Measurements from ENCODE around the gene TMPRSS6.
A peak's percentile ranks its signal among the peaks of the same experiment; 100 is the strongest.

Gene TMPRSS6

GRCh38 chr22:37043828-37044538, 65.5 kb downstream of the TMPRSS6 start:
- Histone ChIP-seq H3K36me3 (ENCODE audit: control insufficient read depth in 1 of 2, insufficient read depth in 2 of 2, low read length in 2 of 2) (no peaks in the 10 kb centered on the region), H3K9me3 (ENCODE audit: control insufficient read depth in 1 of 2, low read length in 2 of 2) (no peaks in the 10 kb centered on the region), H3K27me3 (ENCODE audit: low read depth, low read length) (no peaks in the 10 kb centered on the region), H3K4me1 (ENCODE audit: control insufficient read depth in 1 of 2, insufficient read depth in 2 of 2, low read length in 2 of 2) (no peaks in the 10 kb centered on the region), H3K4me3 (ENCODE audit: low read depth in 1 of 2, low read length in 2 of 2) (no peak overlapping the region), H3K27ac (ENCODE audit: low read length) (peak overlapping the region; percentile 75)

- no peaks in the 10 kb centered on the region for H3K27me3 ChIP-seq (ENCODE audit: low read depth, low read length)
- no peak overlapping the region for H3K4me3 ChIP-seq (ENCODE audit: low read depth in 1 of 2, low read length in 2 of 2)
- peak overlapping the region; percentile 75 for H3K27ac ChIP-seq (ENCODE audit: low read length)
- H3K4me1 ChIP-seq (ENCODE audit: control insufficient read depth in 1 of 2, insufficient read depth in 2 of 2, low read length in 2 of 2), result no peaks in the 10 kb centered on the region
- no peaks in the 10 kb centered on the region for H3K36me3 ChIP-seq (ENCODE audit: control insufficient read depth in 1 of 2, insufficient read depth in 2 of 2, low read length in 2 of 2)
- H3K9me3 ChIP-seq (ENCODE audit: control insufficient read depth in 1 of 2, low read length in 2 of 2), result no peaks in the 10 kb centered on the region
Observed at GRCh38 chr22:37043209-37043827, 66.2 kb downstream of the TMPRSS6 start.

- Histone ChIP-seq H3K36me3 (ENCODE audit: control insufficient read depth in 1 of 2, insufficient read depth in 2 of 2, low read length in 2 of 2) (no peaks in the 10 kb centered on the region), H3K27ac (ENCODE audit: low read length) (no peak overlapping the region), H3K27me3 (ENCODE audit: low read depth, low read length) (no peaks in the 10 kb centered on the region), H3K9me3 (ENCODE audit: control insufficient read depth in 1 of 2, low read length in 2 of 2) (no peaks in the 10 kb centered on the region), H3K4me3 (ENCODE audit: low read depth in 1 of 2, low read length in 2 of 2) (no peak overlapping the region), H3K4me1 (ENCODE audit: control insufficient read depth in 1 of 2, insufficient read depth in 2 of 2, low read length in 2 of 2) (no peaks in the 10 kb centered on the region)
Observed at GRCh38 chr22:37039466-37039865, 70.0 kb downstream of the TMPRSS6 start.

- Histone ChIP-seq H3K4me3 (ENCODE audit: low read depth in 1 of 2, low read length in 2 of 2) (no peak overlapping the region), H3K27me3 (ENCODE audit: low read depth, low read length) (no peaks in the 10 kb centered on the region), H3K9me3 (ENCODE audit: control insufficient read depth in 1 of 2, low read length in 2 of 2) (no peaks in the 10 kb centered on the region), H3K4me1 (ENCODE audit: control insufficient read depth in 1 of 2, insufficient read depth in 2 of 2, low read length in 2 of 2) (no peaks in the 10 kb centered on the region), H3K27ac (ENCODE audit: low read length) (no peak overlapping the region), H3K36me3 (ENCODE audit: control insufficient read depth in 1 of 2, insufficient read depth in 2 of 2, low read length in 2 of 2) (no peaks in the 10 kb centered on the region)
Observed at GRCh38 chr22:37037669-37038068, 71.8 kb downstream of the TMPRSS6 start.

- Histone ChIP-seq H3K9me3 (ENCODE audit: control insufficient read depth in 1 of 2, low read length in 2 of 2) (no peaks in the 10 kb centered on the region), H3K4me1 (ENCODE audit: control insufficient read depth in 1 of 2, insufficient read depth in 2 of 2, low read length in 2 of 2) (no peaks in the 10 kb centered on the region), H3K27me3 (ENCODE audit: low read depth, low read length) (no peaks in the 10 kb centered on the region), H3K36me3 (ENCODE audit: control insufficient read depth in 1 of 2, insufficient read depth in 2 of 2, low read length in 2 of 2) (no peaks in the 10 kb centered on the region), H3K4me3 (ENCODE audit: low read depth in 1 of 2, low read length in 2 of 2) (no peak overlapping the region), H3K27ac (ENCODE audit: low read length) (no peak overlapping the region)
Observed at GRCh38 chr22:37036655-37037377, 72.7 kb downstream of the TMPRSS6 start.

- no peaks in the 10 kb centered on the region for H3K27me3 ChIP-seq (ENCODE audit: low read depth, low read length)
- H3K36me3 ChIP-seq (ENCODE audit: control insufficient read depth in 1 of 2, insufficient read depth in 2 of 2, low read length in 2 of 2), result peaks cover 9 to 20% of the 10 kb centered on the region in 2 donors
- H3K9me3 ChIP-seq (ENCODE audit: control insufficient read depth in 1 of 2, low read length in 2 of 2), result no peaks in the 10 kb centered on the region
- no peaks in the 10 kb centered on the region for H3K4me1 ChIP-seq (ENCODE audit: control insufficient read depth in 1 of 2, insufficient read depth in 2 of 2, low read length in 2 of 2)
- no peak overlapping the region for H3K4me3 ChIP-seq (ENCODE audit: low read depth in 1 of 2, low read length in 2 of 2)
- no peak overlapping the region for H3K27ac ChIP-seq (ENCODE audit: low read length)
Observed at GRCh38 chr22:37033605-37034430, 75.7 kb downstream of the TMPRSS6 start.

GRCh38 chr22:37032535-37033460, 76.7 kb downstream of the TMPRSS6 start:
- no peaks in the 10 kb centered on the region for H3K9me3 ChIP-seq (ENCODE audit: control insufficient read depth in 1 of 2, low read length in 2 of 2)
- no peaks in the 10 kb centered on the region for H3K27me3 ChIP-seq (ENCODE audit: low read depth, low read length)
- no peaks in the 10 kb centered on the region for H3K4me1 ChIP-seq (ENCODE audit: control insufficient read depth in 1 of 2, insufficient read depth in 2 of 2, low read length in 2 of 2)
- peaks cover 11 to 25% of the 10 kb centered on the region in 2 donors for H3K36me3 ChIP-seq (ENCODE audit: control insufficient read depth in 1 of 2, insufficient read depth in 2 of 2, low read length in 2 of 2)
- peak overlapping the region; percentile 80 for H3K27ac ChIP-seq (ENCODE audit: low read length)
- H3K4me3 ChIP-seq (ENCODE audit: low read depth in 1 of 2, low read length in 2 of 2), result no peak overlapping the region

GRCh38 chr22:37032134-37032534, 77.4 kb downstream of the TMPRSS6 start:
- H3K27me3 ChIP-seq (ENCODE audit: low read depth, low read length), result no peaks in the 10 kb centered on the region
- no peaks in the 10 kb centered on the region for H3K4me1 ChIP-seq (ENCODE audit: control insufficient read depth in 1 of 2, insufficient read depth in 2 of 2, low read length in 2 of 2)
- H3K9me3 ChIP-seq (ENCODE audit: control insufficient read depth in 1 of 2, low read length in 2 of 2), result no peaks in the 10 kb centered on the region
- peak overlapping the region; percentile 80 for H3K27ac ChIP-seq (ENCODE audit: low read length)
- peaks cover 17 to 32% of the 10 kb centered on the region in 2 donors for H3K36me3 ChIP-seq (ENCODE audit: control insufficient read depth in 1 of 2, insufficient read depth in 2 of 2, low read length in 2 of 2)
- H3K4me3 ChIP-seq (ENCODE audit: low read depth in 1 of 2, low read length in 2 of 2), result no peak overlapping the region

GRCh38 chr22:37030560-37031281, 78.8 kb downstream of the TMPRSS6 start:
- H3K27ac ChIP-seq (ENCODE audit: low read length), result no peak overlapping the region
- no peak overlapping the region for H3K4me3 ChIP-seq (ENCODE audit: low read depth in 1 of 2, low read length in 2 of 2)
- H3K4me1 ChIP-seq (ENCODE audit: control insufficient read depth in 1 of 2, insufficient read depth in 2 of 2, low read length in 2 of 2), result no peaks in the 10 kb centered on the region
- no peaks in the 10 kb centered on the region for H3K27me3 ChIP-seq (ENCODE audit: low read depth, low read length)
- H3K9me3 ChIP-seq (ENCODE audit: control insufficient read depth in 1 of 2, low read length in 2 of 2), result no peaks in the 10 kb centered on the region
- H3K36me3 ChIP-seq (ENCODE audit: control insufficient read depth in 1 of 2, insufficient read depth in 2 of 2, low read length in 2 of 2), result peaks cover 25 to 46% of the 10 kb centered on the region in 2 donors

All from muscle layer of duodenum (tissue), 2 donors.